GM12865 (cell line): ENCODE measurements around the gene ARHGAP44.
A peak's percentile ranks its signal among the peaks of the same experiment; 100 is the strongest.

Source experiments
- DNase-seq: peaks from one replicate; pipeline ENCODE4 v3.0.0; 2010; ENCODE audit warnings: low read depth
- H3K4me3 ChIP-seq: 2 replicates; pipeline ENCODE4 v1.5.1; 2011; ENCODE audit warnings: mild to moderate bottlenecking, low read depth, low read length, control low read depth
- TF ChIP-seq, protein P1 (sequence below): IDR thresholded peaks from 2 replicates; pipeline ENCODE4 v1.5.1; 2011; ENCODE audit warnings: low read length, control low read depth, low read depth, inconsistent platforms; ENCODE audit not compliant: insufficient read depth; ENCODE audit errors: missing control alignments

The ARHGAP44 gene

DNA sequence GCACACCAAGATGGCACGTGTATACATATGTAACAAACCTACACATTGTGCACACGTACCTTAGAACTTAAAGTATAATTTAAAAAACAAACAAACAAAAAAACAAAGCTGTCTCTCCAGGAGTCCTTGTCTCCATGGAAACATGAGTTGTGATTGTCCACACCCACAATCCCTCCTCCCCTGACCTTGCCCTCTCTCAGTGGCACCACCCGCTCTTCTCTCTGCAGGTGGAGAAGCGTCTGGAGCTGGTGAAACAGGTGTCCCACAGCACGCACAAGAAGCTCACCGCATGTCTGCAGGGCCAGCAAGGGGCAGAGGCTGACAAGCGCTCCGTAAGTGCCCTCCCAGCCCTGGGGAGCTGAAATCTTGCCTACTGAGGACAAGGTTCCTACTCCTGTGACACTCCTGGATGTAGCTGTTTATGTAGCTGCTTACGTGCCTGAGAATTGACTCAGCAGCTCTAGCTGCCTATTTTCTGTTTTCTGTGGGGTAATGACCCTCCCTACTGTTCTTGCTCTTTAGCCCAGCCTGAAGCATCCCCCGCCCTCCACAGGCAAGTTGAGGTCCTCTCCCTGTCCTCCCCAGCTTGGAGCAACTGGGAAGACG is 107.0 kb downstream of the ARHGAP44 start:
- no peak for DNase-seq
- TF ChIP-seq, protein P1, sequence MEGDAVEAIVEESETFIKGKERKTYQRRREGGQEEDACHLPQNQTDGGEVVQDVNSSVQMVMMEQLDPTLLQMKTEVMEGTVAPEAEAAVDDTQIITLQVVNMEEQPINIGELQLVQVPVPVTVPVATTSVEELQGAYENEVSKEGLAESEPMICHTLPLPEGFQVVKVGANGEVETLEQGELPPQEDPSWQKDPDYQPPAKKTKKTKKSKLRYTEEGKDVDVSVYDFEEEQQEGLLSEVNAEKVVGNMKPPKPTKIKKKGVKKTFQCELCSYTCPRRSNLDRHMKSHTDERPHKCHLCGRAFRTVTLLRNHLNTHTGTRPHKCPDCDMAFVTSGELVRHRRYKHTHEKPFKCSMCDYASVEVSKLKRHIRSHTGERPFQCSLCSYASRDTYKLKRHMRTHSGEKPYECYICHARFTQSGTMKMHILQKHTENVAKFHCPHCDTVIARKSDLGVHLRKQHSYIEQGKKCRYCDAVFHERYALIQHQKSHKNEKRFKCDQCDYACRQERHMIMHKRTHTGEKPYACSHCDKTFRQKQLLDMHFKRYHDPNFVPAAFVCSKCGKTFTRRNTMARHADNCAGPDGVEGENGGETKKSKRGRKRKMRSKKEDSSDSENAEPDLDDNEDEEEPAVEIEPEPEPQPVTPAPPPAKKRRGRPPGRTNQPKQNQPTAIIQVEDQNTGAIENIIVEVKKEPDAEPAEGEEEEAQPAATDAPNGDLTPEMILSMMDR = no peak
- no peak overlapping the region for H3K4me3 ChIP-seq

DNA sequence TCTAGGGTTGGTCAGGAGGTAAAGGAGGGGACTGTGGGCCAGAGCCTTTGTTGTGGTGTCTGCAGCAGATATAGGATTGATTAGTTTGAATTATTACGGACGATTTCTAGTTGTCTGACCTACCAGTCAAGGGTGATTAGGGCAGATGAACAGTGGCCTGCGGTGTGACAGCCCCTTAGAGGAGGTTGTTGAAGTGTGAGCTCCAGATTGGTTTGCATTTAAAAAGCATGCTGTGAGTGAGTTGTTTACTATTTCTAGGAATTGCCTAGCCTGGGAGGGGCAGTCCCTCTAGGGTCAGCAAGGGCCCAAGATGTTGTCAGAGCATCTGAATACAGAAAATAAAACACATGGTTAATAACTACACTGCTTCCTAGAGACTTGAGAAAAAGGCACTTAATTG is 108.8 kb downstream of the ARHGAP44 start:
- no peak for DNase-seq
- TF ChIP-seq, protein P1 = no peak
- H3K4me3 ChIP-seq = no peak overlapping the region

DNA sequence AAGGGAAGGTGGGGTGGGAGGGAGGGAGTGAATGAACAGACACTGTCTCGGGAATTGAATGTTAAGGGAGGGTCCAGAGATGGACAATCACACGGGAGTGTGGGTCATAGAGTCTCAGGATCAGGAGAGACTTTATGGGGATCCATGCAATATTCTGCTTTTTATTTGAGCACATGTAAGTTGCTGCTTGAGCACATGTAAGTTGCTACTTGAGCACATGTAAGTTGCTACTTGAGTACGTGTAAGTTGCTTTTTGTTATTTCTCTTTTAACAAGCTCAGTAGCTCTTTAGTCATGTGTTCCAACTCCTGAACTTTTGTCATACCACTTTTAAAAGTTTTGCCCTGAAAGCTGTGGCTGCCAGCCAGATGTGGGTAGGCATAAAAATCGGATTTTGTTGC is 110.3 kb downstream of the ARHGAP44 start:
- TF ChIP-seq, protein P1 = no peak
- DNase-seq = no peak
- no peak overlapping the region for H3K4me3 ChIP-seq

GRCh38 chr17:12900474-12900873 is 111.2 kb downstream of the ARHGAP44 start:
- no peak for DNase-seq
- TF ChIP-seq, protein P1 = no peak
- H3K4me3 ChIP-seq = no peak overlapping the region

- DNase-seq = no peak
- no peak overlapping the region for H3K4me3 ChIP-seq
- TF ChIP-seq, protein P1 = no peak
Observed at GRCh38 chr17:12902046-12902445, 112.7 kb downstream of the ARHGAP44 start.

GRCh38 chr17:12907477-12907876 is 118.2 kb downstream of the ARHGAP44 start:
- TF ChIP-seq, protein P1 = no peak
- no peak for DNase-seq
- no peak overlapping the region for H3K4me3 ChIP-seq

- TF ChIP-seq, protein P1 = no peak
- peak; percentile 62 for DNase-seq
- H3K4me3 ChIP-seq = no peak overlapping the region
Observed at GRCh38 chr17:12909046-12909445, 119.7 kb downstream of the ARHGAP44 start.
